ENCODE results near the gene PBX2.
"Not testable (repeated sequence)": the region's sequence is repeated elsewhere in the genome, so short reads cannot be mapped to it uniquely, and the experiment has no call there.

PBX2 gene

GRCh38 chr6:32151863-32152768 is 37.9 kb downstream of the PBX2 start, which contains the start of gene PRRT1:
TSS of gene PRRT1 (minus strand) at chr6:32151939. CDS start at chr6:32151827, 112 bp downstream.
- in situ Hi-C loops (cut with MboI; ENCODE audit: low sequenced_read_pairs) = no loop called here

- in situ Hi-C loops (cut with MboI; ENCODE audit: low sequenced_read_pairs) = no loop called here
Observed at GRCh38 chr6:32151181-32151862, 38.7 kb downstream of the PBX2 start.

- in situ Hi-C loops (cut with MboI; ENCODE audit: low sequenced_read_pairs) = no loop called here
Observed at GRCh38 chr6:32149932-32150870, 39.8 kb downstream of the PBX2 start.

- in situ Hi-C loops (cut with MboI; ENCODE audit: low sequenced_read_pairs) = no loop called here
Observed at GRCh38 chr6:32149092-32149755, 40.8 kb downstream of the PBX2 start.

GRCh38 chr6:32148289-32149091 is 41.5 kb downstream of the PBX2 start:
- in situ Hi-C loops (cut with MboI; ENCODE audit: low sequenced_read_pairs) = no loop called here

GRCh38 chr6:32147401-32148132 is 42.4 kb downstream of the PBX2 start:
- in situ Hi-C loops (cut with MboI; ENCODE audit: low sequenced_read_pairs) = no loop called here

- in situ Hi-C loops (cut with MboI; ENCODE audit: low sequenced_read_pairs) = no loop called here
Observed at GRCh38 chr6:32146687-32147086, 43.3 kb downstream of the PBX2 start.

GRCh38 chr6:32146287-32146686 is 43.7 kb downstream of the PBX2 start:
- in situ Hi-C loops (cut with MboI; ENCODE audit: low sequenced_read_pairs) = no loop called here

- in situ Hi-C loops (cut with MboI; ENCODE audit: low sequenced_read_pairs) = not testable (repeated sequence)
Observed at GRCh38 chr6:32144238-32144637, 45.8 kb downstream of the PBX2 start.

GRCh38 chr6:32140420-32141046 is 49.5 kb downstream of the PBX2 start:
- in situ Hi-C loops (cut with MboI; ENCODE audit: low sequenced_read_pairs) = no loop called here

- in situ Hi-C loops (cut with MboI; ENCODE audit: low sequenced_read_pairs) = no loop called here
Observed at GRCh38 chr6:32139590-32139989, 50.4 kb downstream of the PBX2 start.

- in situ Hi-C loops (cut with MboI; ENCODE audit: low sequenced_read_pairs) = no loop called here
Observed at GRCh38 chr6:32137454-32137853, 52.5 kb downstream of the PBX2 start.

Measured in HL-60/S4 treated with retinoic acid at 250 ng/mL for 4 days and 3 days (cell line).